Measurements from ENCODE around the gene MCF2L.

Gene MCF2L

GRCh38 chr13:112963641-112964040, 5.4 kb upstream of the MCF2L start:
- in situ Hi-C loops (cut with HindIII; ENCODE audit: low sequenced_read_pairs), result no loop called here

- in situ Hi-C loops (cut with HindIII; ENCODE audit: low sequenced_read_pairs), result no loop called here
These were observed 4.0 kb upstream of the MCF2L start for GRCh38 chr13:112964971-112965492.

GRCh38 chr13:112965573-112966115, 3.4 kb upstream of the MCF2L start:
- in situ Hi-C loops (cut with HindIII; ENCODE audit: low sequenced_read_pairs), result no loop called here

- in situ Hi-C loops (cut with HindIII; ENCODE audit: low sequenced_read_pairs), result no loop called here
These were observed 2.2 kb upstream of the MCF2L start for GRCh38 chr13:112966776-112967175.

GRCh38 chr13:112967686-112968379, 1.2 kb upstream of the MCF2L start:
- in situ Hi-C loops (cut with HindIII; ENCODE audit: low sequenced_read_pairs), result no loop called here

GRCh38 chr13:112968380-112968909, 569 bp upstream of the MCF2L start:
- in situ Hi-C loops (cut with HindIII; ENCODE audit: low sequenced_read_pairs), result no loop called here

- in situ Hi-C loops (cut with HindIII; ENCODE audit: low sequenced_read_pairs), result no loop called here
These were observed 801 bp downstream of the MCF2L start for GRCh38 chr13:112969692-112970338.

GRCh38 chr13:112970552-112971287, 1.7 kb downstream of the MCF2L start:
- in situ Hi-C loops (cut with HindIII; ENCODE audit: low sequenced_read_pairs), result no loop called here

- in situ Hi-C loops (cut with HindIII; ENCODE audit: low sequenced_read_pairs), result no loop called here
These were observed 2.3 kb downstream of the MCF2L start for GRCh38 chr13:112971288-112971643.

GRCh38 chr13:112972258-112972657, 3.2 kb downstream of the MCF2L start:
- in situ Hi-C loops (cut with HindIII; ENCODE audit: low sequenced_read_pairs), result no loop called here

- in situ Hi-C loops (cut with HindIII; ENCODE audit: low sequenced_read_pairs), result no loop called here
These were observed 4.0 kb downstream of the MCF2L start for GRCh38 chr13:112972867-112973576.

- in situ Hi-C loops (cut with HindIII; ENCODE audit: low sequenced_read_pairs), result no loop called here
These were observed 4.5 kb downstream of the MCF2L start for GRCh38 chr13:112973577-112973951.

GRCh38 chr13:112974125-112974524, 5.1 kb downstream of the MCF2L start:
- in situ Hi-C loops (cut with HindIII; ENCODE audit: low sequenced_read_pairs), result no loop called here

- in situ Hi-C loops (cut with HindIII; ENCODE audit: low sequenced_read_pairs), result no loop called here
These were observed 5.7 kb downstream of the MCF2L start for GRCh38 chr13:112974671-112975070.

- in situ Hi-C loops (cut with HindIII; ENCODE audit: low sequenced_read_pairs), result no loop called here
These were observed 6.5 kb downstream of the MCF2L start for GRCh38 chr13:112975401-112975939.

GRCh38 chr13:112976526-112976925, 7.5 kb downstream of the MCF2L start:
- in situ Hi-C loops (cut with HindIII; ENCODE audit: low sequenced_read_pairs), result no loop called here

GRCh38 chr13:112977091-112977490, 8.1 kb downstream of the MCF2L start:
- in situ Hi-C loops (cut with HindIII; ENCODE audit: low sequenced_read_pairs), result no loop called here

- in situ Hi-C loops (cut with HindIII; ENCODE audit: low sequenced_read_pairs), result no loop called here
These were observed 8.5 kb downstream of the MCF2L start for GRCh38 chr13:112977525-112977924.

- in situ Hi-C loops (cut with HindIII; ENCODE audit: low sequenced_read_pairs), result no loop called here
These were observed 9.8 kb downstream of the MCF2L start for GRCh38 chr13:112978561-112979405.
